ENCODE results near the gene PLEKHM2. TPM values are rescaled to one million over a fixed set of nuclear protein-coding genes. Genes with fewer than 3 reads are reported as not detected.

The PLEKHM2 gene
- total RNA-seq, 1 donor from 2014 or later = 67.7 TPM

- no peak for DNase-seq (ENCODE audit: extremely low read depth, low read depth, low spot score)
Measured at GRCh38 chr1:15736038-15736891, 52.1 kb downstream of the PLEKHM2 start, which contains the start of gene SLC25A34. Gene SLC25A34, plus strand, starts transcription at chr1:15736258. Its CDS starts 228 bp downstream, at chr1:15736486.

- DNase-seq (ENCODE audit: extremely low read depth, low read depth, low spot score) = no peak
Measured at GRCh38 chr1:15736892-15737261, 52.8 kb downstream of the PLEKHM2 start.

GRCh38 chr1:15737324-15738319, 53.5 kb downstream of the PLEKHM2 start:
- no peak for DNase-seq (ENCODE audit: extremely low read depth, low read depth, low spot score)

- DNase-seq (ENCODE audit: extremely low read depth, low read depth, low spot score) = no peak
Measured at GRCh38 chr1:15738416-15739113, 54.4 kb downstream of the PLEKHM2 start.

- no peak for DNase-seq (ENCODE audit: extremely low read depth, low read depth, low spot score)
Measured at GRCh38 chr1:15739259-15739658, 55.1 kb downstream of the PLEKHM2 start.

GRCh38 chr1:15739745-15740144, 55.6 kb downstream of the PLEKHM2 start:
- no peak for DNase-seq (ENCODE audit: extremely low read depth, low read depth, low spot score)

GRCh38 chr1:15740924-15741850, 57.1 kb downstream of the PLEKHM2 start:
- DNase-seq (ENCODE audit: extremely low read depth, low read depth, low spot score) = no peak

- DNase-seq (ENCODE audit: extremely low read depth, low read depth, low spot score) = no peak
Measured at GRCh38 chr1:15742339-15742801, 58.2 kb downstream of the PLEKHM2 start, which contains the start of gene TMEM82. Gene TMEM82, plus strand, starts transcription at chr1:15742499. Its CDS starts 61 bp downstream, at chr1:15742560.

- no peak for DNase-seq (ENCODE audit: extremely low read depth, low read depth, low spot score)
Measured at GRCh38 chr1:15744122-15744679, 60.1 kb downstream of the PLEKHM2 start.

- no peak for DNase-seq (ENCODE audit: extremely low read depth, low read depth, low spot score)
Measured at GRCh38 chr1:15747378-15747777, 63.3 kb downstream of the PLEKHM2 start.

GRCh38 chr1:15748264-15748663, 64.1 kb downstream of the PLEKHM2 start:
- no peak for DNase-seq (ENCODE audit: extremely low read depth, low read depth, low spot score)

- no peak for DNase-seq (ENCODE audit: extremely low read depth, low read depth, low spot score)
Measured at GRCh38 chr1:15748690-15749398, 64.7 kb downstream of the PLEKHM2 start.

GRCh38 chr1:15749399-15750291, 65.5 kb downstream of the PLEKHM2 start:
- peak; percentile 81 for DNase-seq (ENCODE audit: extremely low read depth, low read depth, low spot score)

GRCh38 chr1:15750924-15751323, 66.8 kb downstream of the PLEKHM2 start:
- DNase-seq (ENCODE audit: extremely low read depth, low read depth, low spot score) = no peak

- DNase-seq (ENCODE audit: extremely low read depth, low read depth, low spot score) = no peak
Measured at GRCh38 chr1:15751717-15752116, 67.6 kb downstream of the PLEKHM2 start.

- DNase-seq (ENCODE audit: extremely low read depth, low read depth, low spot score) = no peak
Measured at GRCh38 chr1:15753776-15754175, 69.7 kb downstream of the PLEKHM2 start.

GRCh38 chr1:15755021-15755645, 71.0 kb downstream of the PLEKHM2 start:
- DNase-seq (ENCODE audit: extremely low read depth, low read depth, low spot score) = no peak
